HG03159 (cell line): ENCODE data around the gene ITIH4.

Source experiments
- ATAC-seq: cut with Tn5 transposase; IDR thresholded peaks from one replicate; pipeline ENCODE4 v1.9.1; 2021; ENCODE audit warnings: mild to moderate bottlenecking, moderate library complexity; ENCODE audit not compliant: unreplicated experiment

ITIH4 gene

DNA sequence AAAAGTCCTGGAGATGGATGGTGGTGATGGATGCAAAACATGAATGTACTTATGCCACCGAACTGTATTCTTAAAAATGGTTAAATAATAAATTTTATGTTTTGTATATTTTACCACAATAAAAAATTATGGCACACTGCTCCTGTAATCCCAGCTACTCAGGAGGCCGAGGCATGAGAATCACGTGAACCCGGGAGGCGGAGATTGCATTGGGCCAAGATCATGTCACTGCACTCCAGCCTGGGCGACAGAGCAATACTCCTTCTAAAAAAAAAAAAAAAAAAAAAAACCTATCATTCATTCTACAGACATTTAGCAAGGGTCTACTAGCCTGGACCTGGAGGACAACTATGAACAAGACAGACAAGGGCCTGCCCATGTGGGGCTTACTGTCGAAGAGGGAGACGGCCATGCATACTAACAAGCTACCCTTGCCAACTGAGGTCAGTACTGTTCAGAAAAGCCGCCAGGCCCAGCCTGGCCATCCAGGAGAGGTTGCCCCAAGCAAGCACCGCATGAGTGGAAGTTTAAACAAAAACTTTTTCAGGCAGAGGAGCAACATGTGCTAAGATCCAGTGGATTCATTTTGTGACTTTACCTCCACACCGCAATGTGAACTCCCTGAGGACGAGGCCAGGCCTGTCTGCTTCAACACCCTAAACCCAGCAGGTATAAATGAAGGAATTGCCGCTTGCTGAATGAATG, 57.0 kb downstream of the ITIH4 start:
- no peak for ATAC-seq

DNA sequence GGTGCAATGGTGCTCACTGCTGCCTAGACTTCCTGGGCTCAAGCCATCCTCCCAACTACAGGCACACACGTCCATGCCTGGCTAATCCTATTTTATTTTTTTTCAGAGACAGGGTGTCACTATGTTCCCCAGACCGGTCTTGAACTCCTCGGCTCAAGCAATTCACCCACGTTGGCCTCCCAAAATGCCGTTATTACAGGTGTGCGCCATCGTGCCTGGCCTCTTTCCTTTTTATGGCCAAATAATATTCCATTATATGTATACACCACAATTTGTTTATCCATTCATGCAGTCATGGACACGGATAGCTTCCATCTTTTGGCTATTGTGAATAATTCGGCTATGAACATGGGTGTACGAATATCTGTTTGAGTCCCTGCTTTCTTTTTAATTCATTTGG, 58.8 kb downstream of the ITIH4 start:
- no peak for ATAC-seq

DNA sequence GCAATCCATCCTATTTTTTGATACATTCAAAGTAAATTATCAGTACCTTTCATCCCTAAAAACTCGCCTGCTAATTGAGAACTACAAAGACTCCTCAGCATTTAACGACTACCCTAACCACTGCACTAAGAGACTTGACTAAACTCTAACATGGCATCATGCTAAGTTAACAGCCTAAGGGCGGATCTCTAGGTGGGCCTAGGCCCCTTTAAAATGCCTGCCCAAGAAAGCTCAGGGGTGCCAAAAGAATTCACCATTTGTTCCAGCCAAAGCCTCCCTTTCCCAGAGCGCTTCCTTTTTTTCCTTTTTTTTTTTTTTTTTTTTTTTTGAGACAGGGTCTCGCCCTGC, 59.2 kb downstream of the ITIH4 start:
- no peak for ATAC-seq

DNA sequence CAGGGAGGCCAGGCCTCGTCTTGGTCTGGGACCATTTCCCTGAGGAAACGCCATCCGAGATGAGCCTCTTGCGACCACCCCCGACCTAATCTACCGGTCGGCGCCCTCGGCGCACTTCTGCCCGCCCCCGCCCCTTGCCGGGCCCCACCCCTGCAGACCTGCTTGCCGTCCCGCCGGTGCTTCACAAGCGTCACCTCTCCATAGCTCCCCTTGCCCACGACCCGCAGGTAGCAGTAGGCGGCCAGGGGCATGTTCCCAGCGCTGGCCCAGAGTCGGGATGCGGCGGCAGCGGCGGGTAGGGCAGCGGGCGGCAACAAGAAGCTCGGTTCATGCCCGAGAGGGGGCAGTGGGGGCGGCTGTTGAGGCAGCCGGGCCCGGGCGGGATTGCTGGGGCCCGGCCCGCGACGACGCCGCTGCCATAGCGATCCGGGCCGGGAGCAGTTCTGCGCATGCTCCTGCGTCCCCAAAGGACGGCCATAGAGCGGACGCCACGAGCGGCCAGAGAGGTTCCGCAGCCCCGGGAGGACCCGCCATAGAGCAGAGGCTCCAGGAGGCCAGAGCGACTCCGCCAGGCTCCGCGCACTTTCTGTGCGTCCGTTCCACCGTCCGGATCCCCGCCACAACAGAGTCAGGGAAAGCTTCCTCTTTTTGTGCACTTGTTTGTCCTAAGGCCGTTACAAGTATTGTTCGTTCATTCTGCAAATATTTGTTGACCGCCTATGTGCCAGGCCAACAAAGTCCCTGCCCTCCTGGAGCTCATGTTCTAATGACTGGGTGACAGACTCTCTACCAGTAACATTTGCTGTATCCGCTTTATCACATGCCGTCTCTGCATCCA, 59.8 kb downstream of the ITIH4 start, which contains the start of gene NEK4:
Gene NEK4 (minus strand): TSS at position 445 of the 838 bp plus-strand sequence. CDS start 194 bp downstream, at position 251.
- ATAC-seq, result peak; percentile 92

DNA sequence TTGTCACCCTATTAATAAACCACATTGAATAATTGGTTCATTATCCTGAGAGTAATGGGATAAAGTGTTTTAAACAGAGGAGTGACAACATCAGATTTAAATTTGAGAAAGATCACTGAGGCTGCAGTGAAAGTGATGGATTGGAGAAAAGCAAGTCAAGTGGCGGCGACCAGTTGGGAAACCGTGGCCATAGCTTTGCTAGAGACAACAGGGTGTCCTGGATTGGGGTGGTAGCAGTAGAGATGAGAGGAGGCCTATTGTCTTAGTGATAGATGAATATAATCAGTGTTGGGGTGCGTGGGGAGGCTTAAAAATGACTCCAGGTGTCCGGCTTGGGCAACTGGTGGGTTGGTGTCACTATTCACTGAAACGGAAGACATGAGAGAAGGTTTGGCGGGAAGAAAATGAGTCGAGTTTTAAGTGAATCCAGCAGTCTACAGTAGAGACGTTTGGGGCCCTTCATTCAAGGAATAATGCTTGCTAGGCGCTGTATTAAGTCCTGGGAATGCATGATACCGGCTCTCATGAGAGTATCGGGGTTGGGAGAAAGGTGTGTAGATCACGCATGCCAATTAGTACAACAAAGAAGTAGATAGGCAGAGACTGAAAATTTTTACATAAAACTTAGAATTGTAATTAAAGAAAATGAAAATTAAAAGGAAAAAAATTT, 60.6 kb downstream of the ITIH4 start:
- no peak for ATAC-seq

DNA sequence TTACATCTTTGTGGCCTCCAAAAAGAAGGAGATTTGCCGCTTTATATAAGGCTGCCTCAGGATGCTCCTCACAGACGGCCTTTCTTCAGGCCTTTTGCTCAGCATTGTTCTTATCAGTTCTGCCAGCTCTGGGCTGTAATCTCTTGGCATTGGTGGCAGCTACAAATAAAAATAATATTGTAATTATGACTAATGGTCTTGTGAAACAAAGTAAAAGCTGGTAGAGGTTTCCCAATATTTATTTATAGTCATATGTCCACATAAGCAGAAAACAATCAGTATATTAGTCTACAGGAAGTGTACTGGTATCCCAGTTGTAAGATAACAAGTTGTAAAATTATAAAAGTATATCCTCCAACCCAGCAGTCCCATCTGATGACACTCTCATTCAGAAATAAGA, 67.0 kb downstream of the ITIH4 start:
- ATAC-seq, result no peak
